Mucosa of stomach (tissue), 1 donor: ENCODE measurements around the gene CERS5.

Experiments
- H3K27me3 ChIP-seq: one replicate; pipeline ENCODE4 v1.7.0; 2013; ENCODE audit warnings: mild to moderate bottlenecking, low read length; ENCODE audit not compliant: control insufficient read depth, insufficient read depth
- H3K36me3 ChIP-seq: one replicate; pipeline ENCODE4 v1.7.0; 2013; ENCODE audit warnings: low read length; ENCODE audit not compliant: control insufficient read depth, insufficient read depth
- H3K4me1 ChIP-seq: one replicate; pipeline ENCODE4 v1.7.0; 2013; ENCODE audit warnings: mild to moderate bottlenecking, low read length; ENCODE audit not compliant: control insufficient read depth, insufficient read depth
- H3K4me3 ChIP-seq: one replicate; pipeline ENCODE4 v1.7.0; 2013; ENCODE audit warnings: low read length
- H3K9ac ChIP-seq: one replicate; pipeline ENCODE4 v1.7.0; 2013; ENCODE audit warnings: mild to moderate bottlenecking, low read length, moderate library complexity
- H3K9me3 ChIP-seq: one replicate; pipeline ENCODE4 v1.7.0; 2013; ENCODE audit warnings: mild to moderate bottlenecking, low read length, moderate library complexity; ENCODE audit not compliant: control insufficient read depth
- donor health status: Pancreatic carcinoma.

Gene CERS5

DNA sequence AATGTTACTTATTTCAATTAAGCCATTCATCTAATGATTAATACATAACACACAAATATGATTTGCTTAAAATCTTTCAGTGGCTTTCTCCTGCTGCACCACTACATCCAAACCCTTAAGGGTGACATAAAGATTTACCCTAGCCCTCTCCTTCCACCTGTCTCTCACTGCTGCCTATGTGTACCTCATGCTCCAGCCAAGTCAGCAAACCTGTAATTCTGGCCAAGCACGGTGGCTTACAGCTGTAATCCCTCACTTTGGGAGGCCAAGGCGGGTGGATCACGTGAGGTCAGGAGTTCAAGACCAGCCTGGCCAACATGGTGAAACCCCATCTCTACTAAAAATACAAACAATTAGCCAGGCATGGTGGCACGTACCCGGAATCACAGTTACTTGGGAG lies 31.7 kb upstream of the CERS5 start:
- H3K4me3 ChIP-seq, result no peak overlapping the region
- peaks cover 11% of the 10 kb centered on the region for H3K36me3 ChIP-seq
- H3K27me3 ChIP-seq, result no peaks in the 10 kb centered on the region
- no peak overlapping the region for H3K9ac ChIP-seq
- no peaks in the 10 kb centered on the region for H3K9me3 ChIP-seq
- peaks cover 12% of the 10 kb centered on the region for H3K4me1 ChIP-seq

GRCh38 chr12:50197297-50197727 lies 30.1 kb upstream of the CERS5 start:
- H3K9me3 ChIP-seq, result no peaks in the 10 kb centered on the region

GRCh38 chr12:50196537-50196936 lies 29.4 kb upstream of the CERS5 start:
- Histone ChIP-seq H3K4me3 (no peak overlapping the region), H3K36me3 (peaks cover 17% of the 10 kb centered on the region), H3K9ac (no peak overlapping the region), H3K4me1 (no peaks in the 10 kb centered on the region), H3K27me3 (no peaks in the 10 kb centered on the region), H3K9me3 (no peaks in the 10 kb centered on the region)

More at GRCh38 chr12:50197297-50197727, 30.1 kb upstream of the CERS5 start:
- Histone ChIP-seq H3K36me3 (peaks cover 17% of the 10 kb centered on the region), H3K27me3 (no peaks in the 10 kb centered on the region), H3K9ac (no peak overlapping the region), H3K4me1 (peaks cover 5% of the 10 kb centered on the region), H3K4me3 (no peak overlapping the region)

- Histone ChIP-seq H3K9me3 (no peaks in the 10 kb centered on the region), H3K4me1 (no peaks in the 10 kb centered on the region), H3K36me3 (peaks cover 15% of the 10 kb centered on the region), H3K4me3 (no peak overlapping the region), H3K9ac (no peak overlapping the region), H3K27me3 (no peaks in the 10 kb centered on the region)
These were observed 28.7 kb upstream of the CERS5 start for GRCh38 chr12:50195832-50196231.

GRCh38 chr12:50192908-50193307 lies 25.7 kb upstream of the CERS5 start:
- Histone ChIP-seq H3K4me1 (peaks cover 10% of the 10 kb centered on the region), H3K9me3 (no peaks in the 10 kb centered on the region), H3K4me3 (no peak overlapping the region), H3K36me3 (peaks cover 5% of the 10 kb centered on the region), H3K9ac (no peak overlapping the region), H3K27me3 (no peaks in the 10 kb centered on the region)

- Histone ChIP-seq H3K9ac (no peak overlapping the region), H3K4me1 (peaks cover 10% of the 10 kb centered on the region), H3K36me3 (peaks cover 5% of the 10 kb centered on the region), H3K9me3 (no peaks in the 10 kb centered on the region), H3K27me3 (no peaks in the 10 kb centered on the region), H3K4me3 (no peak overlapping the region)
These were observed 25.1 kb upstream of the CERS5 start for GRCh38 chr12:50192236-50192635.

- Histone ChIP-seq H3K4me3 (no peak overlapping the region), H3K36me3 (peaks cover 5% of the 10 kb centered on the region), H3K9me3 (no peaks in the 10 kb centered on the region), H3K9ac (no peak overlapping the region), H3K4me1 (peaks cover 10% of the 10 kb centered on the region), H3K27me3 (no peaks in the 10 kb centered on the region)
These were observed 23.7 kb upstream of the CERS5 start for GRCh38 chr12:50190859-50191258.

- Histone ChIP-seq H3K9me3 (no peaks in the 10 kb centered on the region), H3K4me1 (peaks cover 10% of the 10 kb centered on the region), H3K36me3 (peaks cover 5% of the 10 kb centered on the region), H3K9ac (no peak overlapping the region), H3K27me3 (no peaks in the 10 kb centered on the region), H3K4me3 (no peak overlapping the region)
These were observed 21.9 kb upstream of the CERS5 start for GRCh38 chr12:50188875-50189575.

DNA sequence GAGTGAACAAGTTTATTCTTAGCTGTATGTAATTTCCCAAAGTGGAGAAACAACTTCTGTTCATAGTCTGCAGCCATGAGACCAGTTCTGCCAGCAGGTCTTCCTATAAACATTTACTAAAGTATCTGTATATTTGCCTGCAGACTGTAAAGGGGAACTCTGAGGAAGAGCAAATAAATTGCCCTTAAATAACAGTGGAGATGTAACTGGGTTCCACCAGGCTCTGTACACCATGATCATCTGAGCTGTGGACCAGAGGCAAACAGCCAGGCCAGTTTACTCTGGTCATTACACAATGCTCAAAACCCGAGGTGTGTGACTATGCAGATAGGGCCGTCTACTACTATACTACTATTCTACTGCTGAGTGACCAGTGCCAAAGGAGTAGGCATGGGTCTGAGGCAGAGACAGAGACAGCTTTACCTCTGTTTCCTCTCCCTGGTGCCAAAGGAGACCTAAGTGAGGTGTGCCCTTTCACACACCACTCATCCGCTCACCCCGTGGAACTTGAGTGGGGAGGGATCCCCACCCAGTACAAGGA lies 21.1 kb upstream of the CERS5 start:
- no peak overlapping the region for H3K4me3 ChIP-seq
- H3K36me3 ChIP-seq, result peaks cover 5% of the 10 kb centered on the region
- H3K9me3 ChIP-seq, result no peaks in the 10 kb centered on the region
- H3K9ac ChIP-seq, result no peak overlapping the region
- no peaks in the 10 kb centered on the region for H3K27me3 ChIP-seq
- H3K4me1 ChIP-seq, result peaks cover 10% of the 10 kb centered on the region

GRCh38 chr12:50187084-50187900 lies 20.1 kb upstream of the CERS5 start:
- H3K9ac ChIP-seq, result no peak overlapping the region
- H3K4me3 ChIP-seq, result no peak overlapping the region
- no peaks in the 10 kb centered on the region for H3K27me3 ChIP-seq
- peaks cover 10% of the 10 kb centered on the region for H3K4me1 ChIP-seq
- no peaks in the 10 kb centered on the region for H3K36me3 ChIP-seq
- no peaks in the 10 kb centered on the region for H3K9me3 ChIP-seq

DNA sequence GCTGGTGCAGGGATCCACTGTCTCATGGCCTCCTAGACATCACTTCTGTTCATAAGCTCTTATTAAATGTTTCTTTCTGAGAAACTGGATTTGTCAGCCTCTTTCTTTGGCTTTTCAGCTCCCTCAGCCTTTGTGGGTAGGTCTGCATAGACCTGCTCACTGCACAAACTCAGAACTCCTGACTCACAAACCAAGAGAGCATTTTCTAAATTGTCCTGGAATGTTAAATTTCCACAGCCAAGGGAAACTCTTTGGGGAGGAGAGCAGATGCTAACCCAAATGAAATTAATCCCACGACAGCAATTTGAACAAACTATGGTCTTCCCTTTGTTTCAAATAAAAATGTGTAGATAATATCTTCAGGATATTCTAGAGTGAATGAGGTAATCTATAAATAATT lies 19.5 kb upstream of the CERS5 start:
- no peak overlapping the region for H3K4me3 ChIP-seq
- H3K36me3 ChIP-seq, result no peaks in the 10 kb centered on the region
- no peak overlapping the region for H3K9ac ChIP-seq
- H3K9me3 ChIP-seq, result no peaks in the 10 kb centered on the region
- peaks cover 10% of the 10 kb centered on the region for H3K4me1 ChIP-seq
- H3K27me3 ChIP-seq, result no peaks in the 10 kb centered on the region

DNA sequence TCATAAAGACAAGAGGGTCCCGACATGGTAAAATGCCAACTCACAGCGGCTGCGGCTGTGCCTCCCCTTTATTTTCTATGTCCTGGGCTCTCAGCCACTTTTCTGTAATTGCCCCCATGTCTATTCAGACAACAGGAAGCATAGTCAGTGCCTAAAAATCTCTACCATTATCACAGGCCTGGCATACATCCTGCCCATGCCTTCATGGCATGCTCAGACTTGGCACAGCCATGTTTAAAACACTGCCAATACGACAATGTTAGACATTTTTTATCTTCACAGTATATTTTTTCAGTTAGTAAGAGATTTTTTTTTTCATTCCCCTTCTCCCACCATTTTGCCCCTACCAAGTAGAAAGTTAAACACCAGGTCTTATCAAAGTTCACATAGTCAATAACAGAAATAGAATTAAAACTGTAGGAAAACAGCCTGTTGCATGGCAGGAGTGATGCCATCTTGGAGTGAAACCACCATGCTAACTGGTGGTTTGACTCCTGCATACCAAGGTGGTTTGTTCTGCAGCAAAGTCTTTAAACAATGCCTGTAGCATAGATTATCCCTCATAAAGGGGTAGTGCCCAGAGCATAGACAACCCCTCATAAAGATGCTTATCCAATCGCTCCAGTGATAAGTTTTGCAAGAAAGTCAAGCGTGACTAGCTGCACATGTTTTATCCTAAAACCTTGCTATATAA lies 18.9 kb upstream of the CERS5 start:
- Histone ChIP-seq H3K36me3 (no peaks in the 10 kb centered on the region), H3K9me3 (no peaks in the 10 kb centered on the region), H3K4me1 (peaks cover 10% of the 10 kb centered on the region), H3K4me3 (no peak overlapping the region), H3K27me3 (no peaks in the 10 kb centered on the region), H3K9ac (no peak overlapping the region)
